CD4-positive, alpha-beta T cell treated with Interleukin-4 for 1 hour (primary cell): ENCODE measurements around the gene PAGE3.

ENCODE experiments used
- DNase-seq, 2 donors: peaks; one replicate each; pipeline ENCODE4 v3.0.0-alpha.2; 2020 to 2022

The PAGE3 gene, protein sequence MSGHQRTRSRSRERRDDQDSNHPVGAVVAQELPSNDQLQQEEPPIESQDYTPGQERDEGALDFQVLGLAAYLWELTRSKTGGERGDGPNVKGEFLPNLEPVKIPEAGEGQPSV

DNA sequence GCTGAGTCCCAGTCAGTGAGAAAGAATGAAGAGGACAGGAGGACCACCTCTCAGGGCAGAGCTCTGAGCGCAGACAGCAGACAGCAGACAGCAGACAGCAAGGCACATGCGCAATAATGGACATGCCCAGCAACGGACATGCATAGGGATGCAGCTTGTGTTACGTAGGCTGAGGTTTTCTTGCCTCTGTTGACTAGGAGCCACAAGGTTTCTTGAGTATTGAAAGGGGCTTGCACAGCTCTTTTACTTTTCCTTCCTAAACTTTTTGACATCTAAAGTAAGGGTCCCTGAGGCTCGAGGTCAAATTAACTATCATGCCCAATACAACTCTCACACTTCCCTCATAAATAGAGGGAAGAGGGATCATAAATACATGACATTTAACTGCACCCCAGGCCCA is at the start of gene PAGE3:
Gene PAGE3 (minus strand): TSS at position 101 of the 400 bp plus-strand sequence. CDS start 1,013 bp downstream, outside the sequence.
- DNase-seq: no peak

DNA sequence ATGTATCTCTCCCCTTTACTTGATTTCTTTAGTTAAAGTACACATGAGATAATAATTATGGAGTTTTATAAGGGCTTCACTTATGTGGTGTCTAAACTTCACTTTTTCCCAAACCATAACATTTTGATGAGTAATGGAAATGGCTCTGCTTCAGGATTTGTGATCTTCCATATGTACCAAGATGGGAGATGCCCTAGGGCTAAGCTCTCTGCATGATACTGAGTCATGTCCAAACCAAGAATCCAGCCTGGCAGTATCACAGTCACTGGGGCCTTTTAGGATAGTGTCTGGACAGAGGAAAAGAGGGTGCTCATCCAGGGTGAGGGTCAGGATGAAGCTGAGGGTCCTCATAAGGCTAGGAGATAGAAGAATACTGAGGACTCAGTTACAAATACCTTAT is 47.9 kb upstream of the PAGE3 start:
- DNase-seq: no peak

DNA sequence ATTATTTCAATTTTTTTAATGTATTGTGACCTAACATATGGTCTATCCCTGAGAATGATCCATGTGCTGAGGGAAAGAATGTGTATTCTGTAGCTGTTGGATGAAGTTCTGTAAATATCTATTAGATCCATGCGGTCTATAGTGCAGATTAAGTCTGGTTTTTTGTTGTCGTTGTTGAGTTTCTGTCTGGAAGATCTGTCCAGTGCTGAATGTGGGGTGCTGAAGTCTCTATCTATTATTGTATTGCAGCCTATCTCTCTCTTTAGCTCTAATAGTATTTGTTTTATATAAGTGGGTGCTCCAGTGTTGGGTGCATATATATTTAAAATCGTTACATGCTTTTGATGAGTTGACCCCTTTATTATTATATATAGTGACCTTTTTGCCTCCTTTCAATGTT is 26.2 kb upstream of the PAGE3 start:
- no peak for DNase-seq

DNA sequence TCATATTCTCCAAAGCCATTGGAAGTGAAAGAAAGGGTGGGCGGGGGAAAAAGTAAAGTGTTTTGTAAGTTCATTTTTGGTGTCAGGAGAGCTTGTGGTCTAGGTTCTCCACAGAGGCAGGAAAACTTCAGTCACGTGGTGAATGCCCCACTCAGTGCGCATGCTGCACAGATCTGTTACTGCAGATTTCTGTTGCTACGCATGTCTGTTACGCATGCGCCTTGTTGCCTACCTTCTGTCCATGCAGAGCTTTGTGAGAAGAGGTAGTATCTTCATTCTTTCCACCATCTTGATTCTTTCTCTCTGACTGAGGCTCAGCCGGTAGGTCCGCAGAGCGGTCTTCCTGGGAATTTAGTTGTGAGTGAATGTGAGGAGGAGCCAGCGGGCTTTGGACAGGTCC is 15.1 kb upstream of the PAGE3 start:
- DNase-seq: no peak

DNA sequence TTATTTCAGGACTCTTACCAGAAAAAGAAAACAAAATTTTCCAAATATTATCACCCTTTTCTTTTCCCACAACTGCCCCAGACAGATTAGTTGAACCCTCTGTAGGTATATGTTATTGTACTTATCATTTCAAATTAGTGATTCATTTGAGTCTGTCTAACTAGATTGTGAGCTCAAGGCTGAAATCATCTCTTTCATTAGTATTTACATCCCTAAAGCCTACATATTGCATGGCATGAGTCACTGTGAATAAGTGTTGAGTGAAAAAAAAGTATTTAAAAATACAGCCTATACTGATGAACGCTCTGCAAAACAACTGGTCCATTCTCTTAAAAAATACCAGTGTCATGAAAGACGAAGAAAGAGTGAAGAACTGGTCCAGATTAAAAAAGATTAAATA is 3.9 kb downstream of the PAGE3 start:
- DNase-seq: no peak

DNA sequence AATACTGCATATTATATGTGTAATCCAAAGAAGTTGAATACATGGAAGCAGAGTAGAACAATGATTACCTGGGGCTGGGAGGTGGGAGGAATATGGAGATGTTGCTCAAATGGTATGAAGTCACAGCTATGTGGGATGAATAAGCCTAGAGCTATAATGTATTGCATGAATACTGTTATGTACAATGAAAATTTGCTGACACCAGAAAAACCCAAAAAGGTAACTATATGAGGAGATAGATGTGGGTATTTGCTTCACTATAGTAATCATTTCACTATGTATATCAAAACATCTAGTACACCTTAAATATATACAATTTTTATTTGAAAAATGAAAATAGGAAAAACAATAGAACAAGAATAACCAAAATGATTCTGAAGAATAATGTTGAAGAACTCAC is 11.2 kb downstream of the PAGE3 start:
- DNase-seq: no peak

DNA sequence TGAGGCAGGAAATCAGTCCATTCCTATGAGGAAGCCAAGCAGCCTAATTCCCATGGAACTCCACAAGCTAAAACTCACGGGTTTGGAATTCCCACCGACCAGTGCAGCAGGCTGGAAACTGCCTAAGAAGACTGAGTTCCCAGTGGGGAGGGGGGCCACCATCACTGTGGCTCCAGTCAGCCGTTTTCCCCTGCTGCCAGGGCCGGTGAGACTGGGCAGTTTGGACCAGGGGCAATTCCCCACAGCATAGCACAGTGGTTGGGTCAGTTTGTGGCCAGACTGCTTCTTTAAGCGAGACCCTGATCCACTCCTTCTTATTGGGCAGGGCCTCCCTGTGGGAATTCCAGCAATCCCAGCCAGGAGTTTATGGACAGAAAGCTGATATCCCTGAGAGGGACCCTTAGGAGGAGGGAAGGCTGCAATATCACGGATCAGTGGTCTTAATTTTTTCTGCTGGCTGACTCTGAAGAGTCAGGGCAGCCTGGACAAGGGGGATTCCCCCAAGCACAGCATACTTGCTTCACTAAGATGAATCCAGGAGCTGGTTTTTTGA is 23.9 kb downstream of the PAGE3 start:
- no peak for DNase-seq

DNA sequence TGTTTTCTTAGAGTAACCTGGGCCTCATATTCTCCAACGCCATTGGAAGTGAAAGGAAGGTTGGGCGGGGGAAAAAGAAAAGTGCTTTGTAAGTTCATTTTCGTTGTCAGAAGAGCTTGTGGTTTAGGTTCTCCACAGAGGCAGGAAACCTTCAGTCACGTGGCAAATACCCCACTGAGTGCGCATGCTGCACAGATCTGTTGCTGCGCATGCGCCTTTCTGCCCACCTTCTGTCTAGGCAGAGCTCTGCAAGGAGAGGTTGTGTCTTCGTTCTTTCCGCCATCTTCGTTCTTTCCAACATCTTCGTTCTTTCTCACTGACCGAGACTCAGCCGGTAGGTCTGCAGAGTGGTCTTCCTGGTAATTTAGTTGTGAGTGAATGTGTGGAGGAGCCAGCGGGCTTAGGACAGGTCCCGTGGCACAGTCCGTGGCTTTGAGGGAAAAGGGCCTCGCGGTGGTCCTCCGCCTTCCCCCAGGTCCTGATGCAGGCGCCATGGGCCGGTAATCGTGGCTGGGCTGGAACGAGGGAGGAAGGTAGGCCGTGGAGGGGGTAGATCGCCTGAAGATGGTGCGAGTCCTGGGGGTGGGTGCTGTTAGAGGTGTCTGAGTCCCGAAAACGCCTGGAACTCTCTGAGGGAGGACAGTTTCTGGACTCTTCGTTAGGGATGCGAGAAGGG is 44.5 kb downstream of the PAGE3 start, which contains the start of gene PAGE5:
Gene PAGE5 (plus strand): TSS at position 228 of the 676 bp plus-strand sequence. CDS start 1,037 bp downstream, outside the sequence.
- no peak for DNase-seq

DNA sequence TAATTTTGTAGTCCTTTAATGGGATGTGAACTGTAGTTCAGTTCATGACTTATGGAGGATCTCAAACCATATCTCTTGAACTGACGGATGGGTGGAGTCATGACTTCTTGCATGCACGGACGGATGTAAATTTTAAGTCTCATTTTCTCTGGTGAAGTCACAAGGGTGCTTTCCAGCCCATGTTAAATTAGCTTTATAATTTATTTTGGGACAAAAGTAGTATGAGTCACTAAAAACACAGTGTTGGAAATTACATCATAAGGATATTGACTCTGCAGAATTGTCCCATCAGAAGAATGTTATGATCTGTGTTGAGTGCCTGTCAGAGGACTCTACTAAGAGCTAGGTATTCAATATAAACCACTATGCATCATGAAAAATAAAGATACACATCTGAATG is 51.3 kb downstream of the PAGE3 start:
- DNase-seq: no peak

DNA sequence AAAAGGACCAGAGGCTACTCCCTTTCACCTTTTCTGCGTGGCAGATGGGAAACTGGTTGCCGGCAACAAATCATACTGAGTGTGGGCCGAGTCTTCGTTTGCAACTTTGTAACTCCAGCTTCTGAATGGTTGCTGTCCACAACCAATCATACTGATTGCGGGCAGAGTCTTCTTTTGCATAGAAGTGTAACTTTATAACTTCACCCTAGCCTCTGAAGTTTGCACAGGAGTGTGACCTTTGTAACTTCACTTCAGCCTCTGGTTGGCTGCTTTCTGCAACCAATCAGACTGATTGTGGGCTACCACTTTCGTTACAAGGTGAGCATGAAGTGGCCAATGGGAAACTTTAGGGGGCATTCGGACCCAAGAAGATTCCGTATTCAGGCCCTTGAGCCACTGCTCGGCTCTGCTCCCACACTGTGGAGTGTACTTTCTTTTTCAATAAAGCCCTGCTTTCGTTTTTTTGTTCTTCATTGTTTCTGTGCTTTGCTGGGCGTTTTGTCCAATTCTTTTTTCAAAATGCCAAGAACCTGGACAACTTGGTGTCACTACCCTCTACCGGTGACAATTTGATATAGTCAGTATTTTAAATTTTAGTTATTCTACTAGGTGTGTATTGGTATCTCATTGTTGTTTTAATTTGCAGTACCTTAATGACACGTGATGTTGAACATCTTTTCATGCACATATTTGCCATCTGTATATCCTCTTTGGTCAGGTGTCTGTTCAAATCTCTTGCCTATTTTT is 53.6 kb downstream of the PAGE3 start:
- DNase-seq: no peak
